EH (cell line): ENCODE measurements around the gene ACOXL.

Experiments
- DNase-seq: peaks from one replicate; pipeline ENCODE4 v3.0.0-alpha.2; 2015; ENCODE audit warnings: low read depth

Gene ACOXL

DNA sequence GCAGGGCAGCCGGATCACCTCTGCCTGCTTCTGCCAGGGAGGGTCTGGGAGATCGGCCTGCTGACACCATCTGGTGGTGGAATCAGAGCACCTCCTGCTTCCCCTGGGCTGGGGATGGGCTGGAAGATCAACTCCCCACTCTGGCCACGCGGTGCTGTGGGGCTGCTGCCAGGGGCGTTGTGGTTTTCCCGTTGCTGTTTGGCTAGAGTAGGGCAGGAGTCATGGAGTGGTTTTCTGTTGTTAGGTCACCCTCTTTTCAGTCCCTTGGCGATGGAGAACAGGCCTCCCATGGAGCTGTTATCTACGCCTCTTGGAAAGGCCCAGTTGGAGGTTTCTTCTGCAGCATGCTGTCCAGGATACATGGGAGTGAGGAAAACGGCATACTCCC is 403.5 kb downstream of the ACOXL start:
- peak; percentile 30 for DNase-seq

DNA sequence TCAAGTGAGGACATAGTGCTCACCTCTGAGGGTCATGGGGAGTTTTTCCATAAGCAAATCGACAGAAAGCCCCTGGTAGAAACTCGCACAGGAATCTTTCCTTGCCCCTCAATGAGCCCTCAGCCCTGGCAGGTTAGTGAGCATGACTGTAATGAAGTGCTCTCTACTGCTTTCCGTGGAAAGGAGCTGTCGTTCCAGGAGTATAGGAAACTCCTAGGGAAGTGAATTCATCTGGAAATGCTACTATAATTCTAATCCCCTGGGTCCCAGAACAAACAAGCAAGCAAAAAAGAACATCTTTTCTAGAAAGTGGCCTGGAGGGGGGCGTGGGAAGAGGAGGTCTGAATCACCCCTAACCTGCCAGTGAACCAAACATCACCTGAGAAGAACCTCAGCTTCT is 406.5 kb downstream of the ACOXL start:
- DNase-seq = no peak

- DNase-seq = no peak
These were observed 407.4 kb downstream of the ACOXL start for GRCh38 chr2:111139637-111140317.

GRCh38 chr2:111140815-111141214 is 408.4 kb downstream of the ACOXL start:
- no peak for DNase-seq

DNA sequence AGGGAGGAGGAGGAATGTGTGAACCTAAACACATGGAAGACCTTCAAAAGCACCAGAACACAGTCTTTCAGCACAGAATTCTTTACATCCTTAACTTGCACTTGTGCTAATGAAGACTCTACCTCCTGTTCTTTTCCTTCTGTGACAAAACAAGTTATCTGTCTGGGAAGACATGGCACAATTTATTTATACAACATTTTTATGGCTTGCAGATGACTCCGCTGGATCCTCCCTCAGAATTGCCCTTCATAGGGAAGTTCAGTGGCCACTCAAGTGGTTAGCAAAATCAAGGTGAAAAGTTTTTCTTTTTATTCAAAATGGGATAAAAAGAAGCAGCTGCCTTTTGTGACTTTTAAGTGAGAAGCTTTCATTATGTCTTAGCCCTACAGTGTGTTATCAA is 409.7 kb downstream of the ACOXL start:
- no peak for DNase-seq

DNA sequence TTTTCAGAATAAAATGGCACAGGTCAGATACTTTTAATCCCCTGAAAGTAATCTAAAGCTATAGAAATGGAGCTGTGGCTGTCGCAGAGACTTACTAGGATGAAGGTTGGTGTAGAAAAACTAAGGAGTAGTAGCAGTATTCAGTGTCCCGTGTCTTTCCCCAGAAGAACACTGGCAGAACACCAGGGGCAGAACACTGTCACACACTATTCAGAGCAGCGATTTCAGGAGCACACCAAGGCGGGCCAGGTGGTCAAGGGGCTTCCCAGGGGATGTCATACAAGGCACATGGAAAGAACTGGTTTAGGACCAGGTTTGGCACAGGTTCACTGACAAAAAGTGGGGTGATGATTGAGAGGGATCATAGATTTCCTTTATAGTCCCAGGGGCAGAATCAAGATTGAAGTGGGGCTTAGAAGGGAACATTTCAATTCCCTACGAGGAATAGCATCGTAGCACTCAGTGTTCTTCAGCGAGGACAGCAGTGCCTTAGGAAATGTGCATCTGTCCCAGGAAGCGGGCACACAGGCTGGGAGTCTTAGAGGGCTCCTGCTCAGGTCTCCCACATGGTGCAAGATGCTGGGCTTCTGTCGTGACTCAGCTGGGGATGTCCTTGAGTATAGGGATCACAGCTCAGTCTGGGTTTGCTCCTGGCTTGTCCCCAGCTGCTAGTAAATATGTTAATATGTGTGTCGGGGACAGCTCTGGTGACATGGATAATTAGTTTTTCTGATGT is 410.9 kb downstream of the ACOXL start:
- no peak for DNase-seq

DNA sequence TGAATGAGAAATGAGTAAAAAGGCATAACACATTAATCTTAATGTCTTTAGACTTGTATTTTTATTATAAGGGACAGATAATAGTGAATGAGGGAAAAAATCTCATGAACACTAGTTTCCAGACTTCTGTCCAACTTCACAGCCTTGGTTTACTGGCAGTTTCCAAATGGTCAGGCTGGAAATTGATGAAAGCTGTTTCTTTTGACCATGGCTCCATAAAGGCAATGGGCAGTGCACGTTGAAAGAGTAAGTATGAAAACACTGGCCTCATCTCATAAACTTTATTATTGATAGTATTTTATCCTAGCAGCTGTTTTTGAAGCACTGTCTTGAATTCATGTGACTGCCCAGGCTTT is 411.4 kb downstream of the ACOXL start:
- no peak for DNase-seq

DNA sequence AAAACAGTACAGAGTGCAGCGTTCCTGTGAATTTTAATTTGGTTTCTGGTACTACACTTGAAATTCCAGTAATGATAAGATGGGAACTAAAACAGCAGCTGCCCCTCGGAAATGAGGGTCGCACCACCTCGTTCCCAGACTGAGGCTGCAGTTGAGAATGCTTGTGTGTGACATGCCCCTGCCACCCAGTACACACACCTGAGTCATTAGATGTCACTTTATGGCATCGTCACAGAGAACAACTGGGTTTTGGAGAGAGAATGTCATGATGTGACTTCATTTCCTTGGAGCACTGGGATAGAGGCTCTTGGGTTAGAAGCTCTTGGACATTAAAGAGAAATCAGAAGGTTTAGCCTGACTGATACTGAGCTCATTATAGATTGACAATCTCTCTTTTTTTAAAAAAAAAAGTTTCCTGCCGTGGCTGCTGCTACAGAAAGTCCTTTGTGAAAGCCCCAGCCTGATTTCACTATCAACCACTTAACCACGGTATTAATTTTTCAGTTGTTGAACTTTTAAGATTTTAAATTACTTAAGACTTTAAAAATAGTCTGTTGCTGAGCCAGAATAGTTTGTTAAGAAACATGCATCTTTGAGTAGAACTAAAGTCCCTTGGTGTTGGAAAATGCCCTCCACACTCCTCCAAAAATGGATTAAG is 412.9 kb downstream of the ACOXL start:
- no peak for DNase-seq

GRCh38 chr2:111145951-111146350 is 413.6 kb downstream of the ACOXL start:
- no peak for DNase-seq

GRCh38 chr2:111148225-111148873 is 416.0 kb downstream of the ACOXL start:
- no peak for DNase-seq

DNA sequence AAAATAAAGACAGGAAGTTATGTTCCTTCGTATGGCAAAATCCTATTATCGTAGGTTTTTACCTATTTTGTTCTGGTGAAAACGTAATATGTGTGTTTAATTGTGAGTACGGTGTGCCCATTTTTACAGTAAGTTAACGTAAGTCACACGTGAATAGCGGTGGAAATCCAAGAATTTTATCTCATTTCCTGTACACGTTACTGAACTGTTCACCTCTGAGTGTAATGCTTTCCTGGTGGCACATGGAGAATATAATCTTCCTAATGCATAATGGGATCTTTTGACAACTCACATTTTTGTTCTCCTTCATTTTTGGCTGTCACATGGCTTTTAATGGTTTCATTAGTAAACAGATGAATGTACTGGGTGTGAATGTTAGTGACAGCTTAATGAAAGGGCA is 416.6 kb downstream of the ACOXL start:
- no peak for DNase-seq

DNA sequence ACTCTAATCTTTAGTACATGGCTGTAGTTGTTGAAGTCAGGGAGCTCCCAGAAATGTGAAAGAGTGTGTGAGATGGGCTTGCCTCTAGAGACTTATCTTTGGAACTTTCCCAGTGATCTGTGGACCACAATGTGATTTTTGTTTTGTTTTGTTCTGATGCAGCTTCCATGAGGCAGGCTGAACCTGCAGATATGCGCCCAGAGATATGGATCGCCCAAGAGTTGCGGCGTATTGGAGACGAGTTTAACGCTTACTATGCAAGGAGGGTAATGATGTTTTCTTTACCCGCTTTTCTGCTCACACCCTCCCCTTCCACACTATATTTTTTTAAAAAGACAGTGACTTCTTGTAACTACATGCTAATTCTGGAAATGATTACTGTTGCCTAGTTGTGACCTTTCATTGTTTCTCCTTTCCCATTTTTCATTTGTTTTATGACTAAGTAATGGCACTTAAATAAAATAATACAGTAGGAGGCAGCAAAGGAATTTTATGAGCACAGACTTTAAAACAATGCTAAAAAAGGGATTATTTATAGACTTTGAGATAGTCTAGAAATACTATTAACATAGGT is 417.6 kb downstream of the ACOXL start:
- DNase-seq = no peak

DNA sequence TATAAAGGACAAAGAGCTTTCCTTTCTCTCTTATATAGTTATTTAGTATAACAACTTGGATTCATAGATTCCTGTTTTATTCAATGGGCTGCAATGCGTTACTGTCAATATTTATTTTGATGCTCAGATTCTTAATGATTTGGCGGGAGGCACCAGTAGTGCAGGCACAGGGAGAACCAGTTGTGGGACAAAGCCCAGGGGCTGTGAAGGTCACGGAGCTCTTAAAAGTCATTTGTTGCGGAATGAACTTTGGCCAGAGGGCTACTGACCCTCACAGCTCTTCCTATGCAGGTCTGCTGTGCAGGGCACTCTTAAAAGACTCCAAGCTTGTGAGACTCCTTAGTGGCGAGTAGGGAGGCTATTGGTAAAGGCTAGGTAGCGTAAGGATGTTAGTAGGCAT is 422.4 kb downstream of the ACOXL start:
- no peak for DNase-seq

GRCh38 chr2:111155610-111156009 is 423.2 kb downstream of the ACOXL start:
- DNase-seq = no peak

- DNase-seq = no peak
These were observed 424.2 kb downstream of the ACOXL start for GRCh38 chr2:111156529-111156928.

DNA sequence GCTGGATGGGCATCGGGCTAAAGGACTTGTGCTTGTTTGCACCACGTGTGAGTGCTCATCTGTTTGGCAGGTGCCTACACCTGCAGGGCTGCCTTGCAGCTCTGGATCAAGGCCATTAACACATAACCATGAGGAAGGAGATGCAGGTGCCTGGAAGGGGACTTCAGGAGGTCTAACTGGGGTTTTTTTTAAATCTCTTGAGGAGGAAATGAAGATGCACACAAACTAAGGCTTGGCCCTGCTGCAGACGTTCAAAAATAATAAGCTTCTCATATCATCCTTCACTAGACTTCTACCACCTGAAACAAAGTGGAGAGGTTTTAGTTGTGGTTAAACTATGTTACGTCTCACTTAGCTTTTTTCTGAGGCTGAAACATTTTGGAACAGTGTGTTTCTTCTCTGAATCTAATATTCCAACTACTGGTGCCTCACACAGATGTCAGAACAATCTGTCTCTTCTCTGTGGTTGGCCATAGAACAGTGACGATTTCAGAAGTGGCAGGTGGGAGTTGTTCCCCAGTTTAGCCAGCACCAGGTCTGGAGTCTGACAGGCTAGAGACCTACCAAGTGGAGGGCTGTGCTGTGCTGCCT is 424.8 kb downstream of the ACOXL start:
- no peak for DNase-seq

- no peak for DNase-seq
These were observed 425.4 kb downstream of the ACOXL start for GRCh38 chr2:111157798-111158197.

DNA sequence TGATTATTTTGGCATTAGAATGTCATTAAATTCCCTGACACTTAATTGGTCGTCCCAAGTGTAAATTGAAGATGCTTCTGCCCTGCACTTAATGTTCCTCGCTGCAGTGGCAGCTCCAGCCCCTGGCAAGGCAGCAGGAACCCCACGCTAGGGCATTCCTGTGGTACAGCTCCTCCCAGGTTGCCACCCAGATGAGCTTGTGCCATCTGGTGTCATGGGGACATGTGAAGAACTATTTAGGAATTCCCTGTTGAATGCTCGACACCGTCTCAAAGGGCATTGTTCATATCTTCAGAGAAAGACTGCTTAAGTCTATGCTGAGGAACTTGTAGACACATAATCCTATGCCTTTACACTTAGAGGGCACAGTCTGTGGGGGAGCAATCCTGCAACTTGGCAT is 427.3 kb downstream of the ACOXL start:
- DNase-seq = no peak

- peak; percentile 94 for DNase-seq
These were observed 428.4 kb downstream of the ACOXL start for GRCh38 chr2:111160758-111161157.

DNA sequence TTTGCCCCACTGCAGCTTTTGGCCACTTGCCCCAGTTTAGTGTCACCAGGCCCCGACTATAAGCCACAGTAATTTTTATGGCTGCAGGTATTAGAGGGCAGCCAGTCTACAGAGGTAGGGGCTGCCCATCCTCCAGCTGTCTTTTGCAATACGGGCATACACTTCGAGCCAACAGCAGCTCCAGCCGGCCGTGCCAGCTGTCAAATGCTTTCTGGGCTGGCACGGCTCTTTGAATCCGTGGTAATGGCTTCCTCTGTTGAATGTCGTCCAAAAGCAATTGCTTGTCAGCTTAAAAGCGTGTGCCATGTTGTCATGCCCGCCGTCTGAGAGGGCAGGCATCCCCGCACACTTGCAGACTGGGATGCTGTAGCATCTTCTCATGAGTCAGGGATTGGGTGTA is 429.6 kb downstream of the ACOXL start:
- no peak for DNase-seq

DNA sequence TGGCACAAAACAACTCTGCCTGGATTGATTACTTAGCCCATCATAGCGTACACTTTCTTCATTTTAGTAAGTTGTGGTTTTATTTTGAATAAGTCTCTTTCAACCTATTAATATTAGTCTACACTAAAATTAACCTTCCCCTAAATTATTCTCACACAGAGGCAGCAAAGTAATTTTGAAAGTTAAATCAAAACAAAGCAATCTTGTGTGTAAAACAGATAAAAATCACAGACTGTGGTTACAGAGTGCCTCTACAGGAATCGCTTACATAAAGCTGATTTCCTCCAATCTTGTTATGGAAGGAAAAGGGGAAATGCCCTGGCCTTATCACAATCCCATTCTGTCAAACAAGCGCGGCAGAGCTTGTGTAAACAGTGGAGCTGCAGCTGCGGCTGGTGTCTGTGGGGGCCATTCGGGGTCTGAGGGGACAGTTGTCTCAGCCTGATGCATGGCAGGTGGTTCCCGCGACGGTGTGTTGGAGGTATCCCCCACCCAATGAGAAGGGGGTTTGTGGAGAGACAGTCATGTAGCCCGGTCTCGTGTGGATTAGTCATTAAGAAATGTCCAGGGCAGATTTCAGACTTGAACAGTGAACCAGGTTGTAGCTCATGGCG is 430.5 kb downstream of the ACOXL start:
- DNase-seq = no peak

DNA sequence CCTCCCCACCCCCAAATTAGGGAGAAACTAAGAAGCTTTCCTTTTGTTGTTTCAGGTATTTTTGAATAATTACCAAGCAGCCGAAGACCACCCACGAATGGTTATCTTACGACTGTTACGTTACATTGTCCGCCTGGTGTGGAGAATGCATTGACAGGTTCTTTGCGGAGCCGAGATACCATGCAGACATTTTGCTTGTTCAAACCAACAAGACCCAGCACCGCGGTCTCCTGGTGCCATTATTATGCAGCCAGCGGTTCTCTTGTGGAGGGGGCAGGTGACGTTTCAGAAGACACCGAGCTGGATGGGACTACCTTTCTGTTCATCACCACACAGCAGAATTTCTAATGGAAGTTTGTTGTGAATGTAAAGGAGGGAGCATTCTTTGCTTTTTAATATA is 431.7 kb downstream of the ACOXL start:
- DNase-seq = no peak
